Mesendoderm (in vitro differentiated cells): Measurements from ENCODE around the gene SAMM50.

Source experiments
- DNase-seq: peaks from one replicate; pipeline ENCODE4 v3.0.0; 2013
- H2AK5ac ChIP-seq: 2 replicates; pipeline ENCODE4 v1.6.1; 2013; ENCODE audit warnings: low read length, inconsistent platforms
- H2BK120ac ChIP-seq: 2 replicates; pipeline ENCODE4 v1.6.1; 2013; ENCODE audit warnings: low read depth, mild to moderate bottlenecking, low read length, moderate library complexity, mixed read lengths
- H2BK15ac ChIP-seq: replicated peaks from 2 replicates; pipeline ENCODE4 v1.6.1; 2013; ENCODE audit warnings: low read depth, mild to moderate bottlenecking, moderate library complexity
- H2BK5ac ChIP-seq: 2 replicates; pipeline ENCODE4 v1.6.1; 2013; ENCODE audit warnings: low read length, inconsistent platforms
- H3K18ac ChIP-seq: 2 replicates; pipeline ENCODE4 v1.6.1; 2013; ENCODE audit warnings: mild to moderate bottlenecking, low read length, mixed read lengths
- H3K23ac ChIP-seq: one replicate; pipeline ENCODE4 v1.6.1; 2013; ENCODE audit warnings: low read length
- H3K27ac ChIP-seq: 2 replicates; pipeline ENCODE4 v1.5.1; 2013; ENCODE audit warnings: low read depth, mild to moderate bottlenecking, inconsistent platforms, low read length, moderate library complexity
- H3K27me3 ChIP-seq: 2 replicates; pipeline ENCODE4 v1.6.1; 2013; ENCODE audit warnings: low read length, control low read depth, mild to moderate bottlenecking, inconsistent platforms; ENCODE audit not compliant: insufficient read depth, poor library complexity
- H3K36me3 ChIP-seq: 2 replicates; pipeline ENCODE4 v1.6.1; 2013; ENCODE audit warnings: low read length, inconsistent platforms; ENCODE audit not compliant: control insufficient read depth, insufficient read depth
- H3K4ac ChIP-seq: one replicate; pipeline ENCODE4 v1.6.1; 2013; ENCODE audit warnings: low read depth, mild to moderate bottlenecking, low read length, moderate library complexity
- H3K4me1 ChIP-seq: 2 replicates; pipeline ENCODE4 v1.6.1; 2013; ENCODE audit warnings: low read depth, low read length, inconsistent platforms; ENCODE audit not compliant: control insufficient read depth
- H3K4me2 ChIP-seq: 2 replicates; pipeline ENCODE4 v1.6.1; 2013; ENCODE audit warnings: low read length
- H3K4me3 ChIP-seq: 2 replicates; pipeline ENCODE4 v1.5.1; 2013; ENCODE audit warnings: mild to moderate bottlenecking, low read length
- H3K56ac ChIP-seq: one replicate; pipeline ENCODE4 v1.6.1; 2013; ENCODE audit warnings: low read length
- H3K79me1 ChIP-seq: 2 replicates; pipeline ENCODE4 v1.6.1; 2013; ENCODE audit warnings: low read length, inconsistent platforms
- H3K79me2 ChIP-seq: 2 replicates; pipeline ENCODE4 v1.6.1; 2013; ENCODE audit warnings: mild to moderate bottlenecking, low read length; ENCODE audit not compliant: control insufficient read depth, insufficient read depth
- H3K9ac ChIP-seq: 2 replicates; pipeline ENCODE4 v1.6.1; 2013; ENCODE audit warnings: low read length, inconsistent platforms
- H4K5ac ChIP-seq: one replicate; pipeline ENCODE4 v1.6.1; 2013; ENCODE audit warnings: low read length
- H4K8ac ChIP-seq: one replicate; pipeline ENCODE4 v1.6.1; 2013; ENCODE audit warnings: low read depth, mild to moderate bottlenecking, control low read depth, low read length, moderate library complexity
- WGBS: extraction: QIAGEN DNeasy Blood & Tissue Kit; methylation state at CpG from one replicate; pipeline ENCODE4 v1.1.7; 2013; ENCODE audit warnings: low lambda C conversion rate, missing lambda C conversion rate; ENCODE audit not compliant: insufficient coverage; ENCODE audit errors: extremely low coverage; 5-methylcytosine and 5-hydroxymethylcytosine counted together

Gene SAMM50

DNA sequence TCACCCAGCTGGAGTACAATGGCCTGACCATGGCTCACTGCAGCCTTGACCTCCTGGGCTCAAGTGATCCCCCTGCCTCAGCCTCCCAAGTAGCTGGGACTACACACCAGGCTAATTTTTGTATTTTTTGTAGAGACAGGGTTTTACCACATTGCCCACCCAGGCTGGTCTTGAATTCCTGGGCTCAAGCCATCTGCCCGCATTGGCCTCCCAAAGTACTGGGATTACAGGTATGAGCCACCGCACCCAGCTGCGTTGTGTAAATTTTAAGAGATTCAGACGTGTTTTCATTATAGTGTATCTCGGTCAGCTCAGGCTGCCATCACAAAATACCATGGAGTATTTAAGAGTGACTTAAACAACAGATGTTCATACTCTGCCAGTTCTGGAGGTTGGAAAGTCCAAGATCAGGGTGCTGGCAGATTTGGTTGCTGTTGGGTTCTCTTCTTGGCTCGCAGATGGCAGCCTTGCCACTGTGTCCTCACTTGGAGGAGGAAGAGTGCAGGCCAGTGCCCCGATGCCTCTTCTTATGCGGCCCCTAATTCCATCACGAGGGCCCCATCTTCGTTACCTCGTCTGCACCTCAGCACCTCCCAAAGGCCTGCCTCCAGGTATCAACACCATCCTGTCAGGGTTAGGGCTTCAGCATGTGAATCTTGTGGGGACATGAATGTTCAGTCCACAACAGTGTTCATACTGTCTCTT, 36.2 kb downstream of the SAMM50 start:
- Histone ChIP-seq H3K4me1 (no peaks in the 10 kb centered on the region), H3K23ac (no peak overlapping the region), H2BK120ac (no peak overlapping the region), H2BK15ac (no peak overlapping the region), H3K36me3 (peaks cover 4% of the 10 kb centered on the region), H3K79me1 (no peaks in the 10 kb centered on the region), H3K18ac (no peak overlapping the region), H3K4me2 (no peak overlapping the region), H3K27ac (no peak overlapping the region), H3K9ac (no peak overlapping the region), H4K5ac (no peak overlapping the region), H2BK5ac (no peak overlapping the region), H4K8ac (no peak overlapping the region), H3K4me3 (no peak overlapping the region), H3K56ac (no peak overlapping the region), H3K79me2 (no peaks in the 10 kb centered on the region), H3K27me3 (no peaks in the 10 kb centered on the region), H2AK5ac (no peak overlapping the region), H3K4ac (no peak overlapping the region)
- no CpG with 5 or more reads among the region's 11 CpGs for WGBS
- no peak for DNase-seq

DNA sequence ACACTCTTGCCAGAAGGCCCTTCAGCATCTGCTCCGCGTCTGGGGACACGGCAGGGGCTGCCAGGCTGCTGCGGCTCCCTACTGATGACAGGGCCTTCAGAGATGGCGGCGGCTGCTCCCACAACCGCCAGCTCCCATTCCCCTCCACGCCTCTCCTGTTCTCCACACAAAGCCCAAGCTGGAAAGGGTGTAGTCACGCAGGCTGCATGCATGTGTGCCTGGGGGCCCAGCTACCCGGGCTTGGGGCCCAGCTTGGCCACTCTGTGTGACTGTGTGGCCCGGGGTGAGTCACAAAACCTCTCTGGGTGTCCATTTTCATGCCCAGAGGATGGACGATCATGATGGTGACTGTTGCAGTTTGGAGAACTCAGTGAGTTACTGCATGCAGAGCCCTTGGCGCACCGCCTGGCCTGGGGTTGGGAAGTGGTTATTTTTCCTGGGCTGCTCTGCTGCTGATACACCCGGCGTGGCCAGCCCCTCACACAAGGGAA, 37.1 kb downstream of the SAMM50 start:
- Histone ChIP-seq H3K4me1 (no peaks in the 10 kb centered on the region), H3K27ac (no peak overlapping the region), H2BK15ac (no peak overlapping the region), H3K23ac (no peak overlapping the region), H3K79me1 (no peaks in the 10 kb centered on the region), H3K9ac (no peak overlapping the region), H3K4me3 (no peak overlapping the region), H3K4ac (no peak overlapping the region), H3K56ac (no peak overlapping the region), H2AK5ac (no peak overlapping the region), H3K4me2 (no peak overlapping the region), H3K27me3 (no peaks in the 10 kb centered on the region), H4K8ac (no peak overlapping the region), H3K18ac (no peak overlapping the region), H3K79me2 (no peaks in the 10 kb centered on the region), H2BK5ac (no peak overlapping the region), H4K5ac (no peak overlapping the region), H3K36me3 (peaks cover 4% of the 10 kb centered on the region), H2BK120ac (no peak overlapping the region)
- no CpG with 5 or more reads among the region's 16 CpGs for WGBS
- no peak for DNase-seq

GRCh38 chr22:43993072-43993760, 38.0 kb downstream of the SAMM50 start:
- H3K56ac ChIP-seq: no peak overlapping the region
- no peak overlapping the region for H2BK5ac ChIP-seq
- peak; percentile 75 for DNase-seq
- no peak overlapping the region for H3K27ac ChIP-seq
- no peaks in the 10 kb centered on the region for H3K79me2 ChIP-seq
- H2AK5ac ChIP-seq: no peak overlapping the region
- peaks cover 4% of the 10 kb centered on the region for H3K36me3 ChIP-seq
- H3K4me2 ChIP-seq: no peak overlapping the region
- no peak overlapping the region for H3K23ac ChIP-seq
- no CpG with 5 or more reads among the region's 20 CpGs for WGBS
- H3K4me3 ChIP-seq: no peak overlapping the region
- H3K4ac ChIP-seq: no peak overlapping the region
- no peaks in the 10 kb centered on the region for H3K27me3 ChIP-seq
- H2BK120ac ChIP-seq: no peak overlapping the region
- no peaks in the 10 kb centered on the region for H3K4me1 ChIP-seq
- no peak overlapping the region for H4K5ac ChIP-seq
- no peak overlapping the region for H3K9ac ChIP-seq
- H4K8ac ChIP-seq: no peak overlapping the region
- no peaks in the 10 kb centered on the region for H3K79me1 ChIP-seq
- H3K18ac ChIP-seq: no peak overlapping the region
- H2BK15ac ChIP-seq: no peak overlapping the region

- no peak overlapping the region for H3K27ac ChIP-seq
- no peak overlapping the region for H2BK120ac ChIP-seq
- no peak for DNase-seq
- no peaks in the 10 kb centered on the region for H3K79me2 ChIP-seq
- no peak overlapping the region for H3K4ac ChIP-seq
- H4K5ac ChIP-seq: no peak overlapping the region
- H3K4me2 ChIP-seq: no peak overlapping the region
- WGBS: no CpG with 5 or more reads among the region's 11 CpGs
- H3K9ac ChIP-seq: no peak overlapping the region
- H3K27me3 ChIP-seq: no peaks in the 10 kb centered on the region
- no peaks in the 10 kb centered on the region for H3K4me1 ChIP-seq
- no peak overlapping the region for H2BK15ac ChIP-seq
- H3K23ac ChIP-seq: no peak overlapping the region
- H3K56ac ChIP-seq: no peak overlapping the region
- H4K8ac ChIP-seq: no peak overlapping the region
- H3K36me3 ChIP-seq: peaks cover 2% of the 10 kb centered on the region
- H3K18ac ChIP-seq: no peak overlapping the region
- H3K79me1 ChIP-seq: no peaks in the 10 kb centered on the region
- H3K4me3 ChIP-seq: no peak overlapping the region
- no peak overlapping the region for H2BK5ac ChIP-seq
- no peak overlapping the region for H2AK5ac ChIP-seq
Observed at GRCh38 chr22:43994006-43994405, 38.8 kb downstream of the SAMM50 start.

GRCh38 chr22:43994416-43994815, 39.2 kb downstream of the SAMM50 start:
- Histone ChIP-seq H3K56ac (no peak overlapping the region), H3K27me3 (no peaks in the 10 kb centered on the region), H3K23ac (no peak overlapping the region), H3K18ac (no peak overlapping the region), H3K4me3 (no peak overlapping the region), H2BK5ac (no peak overlapping the region), H2BK15ac (no peak overlapping the region), H3K79me1 (no peaks in the 10 kb centered on the region), H3K4me1 (no peaks in the 10 kb centered on the region), H3K79me2 (no peaks in the 10 kb centered on the region), H3K4me2 (no peak overlapping the region), H3K36me3 (peaks cover 1% of the 10 kb centered on the region), H4K8ac (no peak overlapping the region), H3K27ac (no peak overlapping the region), H3K9ac (no peak overlapping the region), H2BK120ac (no peak overlapping the region), H2AK5ac (no peak overlapping the region), H4K5ac (no peak overlapping the region), H3K4ac (no peak overlapping the region)
- WGBS: no CpG with 5 or more reads among the region's 9 CpGs
- DNase-seq: no peak
